ENCODE data around the gene IYD. TPM values are rescaled to one million over a fixed set of nuclear protein-coding genes. Genes with fewer than 3 reads are reported as not detected.

IYD gene
- total and polyA plus RNA-seq, 9 donors = not detected

DNA sequence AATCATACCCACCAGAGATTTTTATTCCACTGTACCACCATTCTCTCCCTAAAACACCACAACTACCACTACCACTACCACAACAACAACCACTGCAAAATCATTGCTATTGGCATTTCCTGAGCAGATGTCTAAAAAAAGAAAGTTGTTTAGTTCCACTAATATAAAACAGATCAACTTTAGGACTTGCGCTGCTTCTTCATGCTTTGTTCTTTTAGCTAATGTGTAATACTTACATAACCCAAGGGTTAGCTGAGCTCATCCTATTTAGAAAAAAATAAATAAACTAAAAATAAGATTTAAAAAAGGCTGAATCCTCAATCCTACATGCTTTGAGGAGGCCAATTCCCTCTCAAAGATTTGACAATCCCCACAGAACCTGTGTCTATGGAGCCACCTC, 11.4 kb downstream of the IYD start:
- DNase-seq = no peak
- Histone ChIP-seq H3K9me3 (no peaks in the 10 kb centered on the region), H3K4me3 (no peak overlapping the region), H3K36me3 (no peaks in the 10 kb centered on the region), H3K4me1 (ENCODE audit: insufficient read depth) (no peaks in the 10 kb centered on the region), H3K27ac (no peak overlapping the region), H3K27me3 (no peaks in the 10 kb centered on the region)
- TF ChIP-seq, protein P1, sequence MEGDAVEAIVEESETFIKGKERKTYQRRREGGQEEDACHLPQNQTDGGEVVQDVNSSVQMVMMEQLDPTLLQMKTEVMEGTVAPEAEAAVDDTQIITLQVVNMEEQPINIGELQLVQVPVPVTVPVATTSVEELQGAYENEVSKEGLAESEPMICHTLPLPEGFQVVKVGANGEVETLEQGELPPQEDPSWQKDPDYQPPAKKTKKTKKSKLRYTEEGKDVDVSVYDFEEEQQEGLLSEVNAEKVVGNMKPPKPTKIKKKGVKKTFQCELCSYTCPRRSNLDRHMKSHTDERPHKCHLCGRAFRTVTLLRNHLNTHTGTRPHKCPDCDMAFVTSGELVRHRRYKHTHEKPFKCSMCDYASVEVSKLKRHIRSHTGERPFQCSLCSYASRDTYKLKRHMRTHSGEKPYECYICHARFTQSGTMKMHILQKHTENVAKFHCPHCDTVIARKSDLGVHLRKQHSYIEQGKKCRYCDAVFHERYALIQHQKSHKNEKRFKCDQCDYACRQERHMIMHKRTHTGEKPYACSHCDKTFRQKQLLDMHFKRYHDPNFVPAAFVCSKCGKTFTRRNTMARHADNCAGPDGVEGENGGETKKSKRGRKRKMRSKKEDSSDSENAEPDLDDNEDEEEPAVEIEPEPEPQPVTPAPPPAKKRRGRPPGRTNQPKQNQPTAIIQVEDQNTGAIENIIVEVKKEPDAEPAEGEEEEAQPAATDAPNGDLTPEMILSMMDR (IDR thresholded peaks at IDR 0.05) = no peak
- TF ChIP-seq EP300 (IDR thresholded peaks at IDR 0.05) (no peak), POLR2A (IDR thresholded peaks at IDR 0.05) (no peak)
- WGBS, 3 donors = 73 to 90% (median 74%) methylated on average over 1 of the region's 1 CpG
- intact Hi-C loops (cut with DNase I) = no loop called here

DNA sequence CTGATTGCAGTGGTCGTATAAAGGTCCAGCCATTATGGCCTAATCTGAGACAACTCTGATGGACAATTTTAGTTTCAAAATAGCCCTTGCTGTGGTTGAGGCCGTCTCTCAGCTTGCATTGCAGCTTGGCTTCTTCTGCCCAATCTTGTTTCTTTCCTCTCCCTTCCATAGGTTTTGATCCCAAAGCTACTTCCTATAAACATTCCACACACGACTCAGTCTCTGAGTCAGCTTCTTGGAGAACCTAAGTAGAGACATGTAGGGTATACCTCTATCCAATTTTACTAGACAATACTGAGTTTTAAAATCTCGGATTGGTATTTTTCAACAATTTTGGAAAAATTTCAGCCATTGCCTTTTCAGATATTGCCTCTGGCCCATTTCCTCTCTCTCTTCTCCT, 13.4 kb downstream of the IYD start:
- Histone ChIP-seq H3K4me1 (ENCODE audit: insufficient read depth) (no peaks in the 10 kb centered on the region), H3K9me3 (no peaks in the 10 kb centered on the region), H3K27me3 (no peaks in the 10 kb centered on the region), H3K27ac (no peak overlapping the region), H3K4me3 (no peak overlapping the region), H3K36me3 (no peaks in the 10 kb centered on the region)
- intact Hi-C loops (cut with DNase I) = no loop called here
- WGBS, 3 donors = 86 to 92% (median 87%) methylated on average over 4 of the region's 4 CpGs
- TF ChIP-seq, protein P1 (IDR thresholded peaks at IDR 0.05) = no peak
- TF ChIP-seq POLR2A (IDR thresholded peaks at IDR 0.05) (no peak), EP300 (IDR thresholded peaks at IDR 0.05) (no peak)
- DNase-seq = no peak

DNA sequence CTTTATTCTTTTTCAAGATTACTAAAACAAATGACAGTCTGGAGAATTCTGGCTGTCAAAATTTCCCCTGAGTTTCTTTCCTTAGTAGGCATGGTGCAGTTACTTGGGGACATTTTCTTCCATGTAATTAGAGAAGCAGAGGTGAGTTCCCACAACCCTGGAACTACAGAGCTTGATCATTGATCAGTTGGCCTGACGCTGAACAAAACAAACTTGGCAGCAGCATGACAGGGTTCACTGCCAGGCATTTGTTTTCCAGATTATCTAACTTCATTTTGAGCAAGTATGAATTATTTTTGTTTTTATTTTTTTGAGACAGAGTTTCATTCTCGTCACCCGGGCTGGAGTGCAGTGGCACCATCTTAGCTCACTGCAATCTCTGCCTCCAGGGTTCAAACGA, 22.6 kb downstream of the IYD start:
- Histone ChIP-seq H3K4me1 (ENCODE audit: insufficient read depth) (no peaks in the 10 kb centered on the region), H3K9me3 (no peaks in the 10 kb centered on the region), H3K36me3 (no peaks in the 10 kb centered on the region), H3K27ac (no peak overlapping the region), H3K4me3 (no peak overlapping the region), H3K27me3 (no peaks in the 10 kb centered on the region)
- no peak for DNase-seq
- intact Hi-C loops (cut with DNase I) = loop anchor here in 1 of 4 donors (10.0 kb wide), 1 partner anchor 307 kb away; no protein-coding TSS in a partner anchor
- TF ChIP-seq, protein P1 (IDR thresholded peaks at IDR 0.05) = no peak
- TF ChIP-seq POLR2A (IDR thresholded peaks at IDR 0.05) = no peak
- TF ChIP-seq EP300 (IDR thresholded peaks at IDR 0.05) = no peak
- WGBS, 3 donors = 82 to 92% (median 84%) methylated on average over 4 of the region's 4 CpGs

DNA sequence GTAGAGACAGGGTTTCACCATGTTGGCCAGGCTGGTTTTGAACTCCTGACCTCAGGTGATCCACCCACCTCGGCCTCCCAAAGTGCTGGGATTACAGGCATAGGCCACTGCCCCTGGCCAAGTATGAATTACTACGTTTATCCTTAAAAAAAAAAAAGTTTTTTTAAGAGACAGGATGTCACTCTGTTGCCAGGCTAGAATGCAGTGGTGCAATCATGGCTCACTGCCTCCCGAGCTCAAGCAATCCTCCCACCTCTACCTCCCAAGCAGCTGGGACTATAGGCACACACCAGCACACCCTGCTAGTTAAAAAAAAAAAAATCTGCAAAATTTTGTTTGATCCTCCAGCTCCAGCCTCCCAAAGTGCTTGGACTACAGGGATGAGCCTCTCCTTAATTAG, 23.1 kb downstream of the IYD start:
- TF ChIP-seq POLR2A (IDR thresholded peaks at IDR 0.05) (no peak), EP300 (IDR thresholded peaks at IDR 0.05) (no peak)
- TF ChIP-seq, protein P1 (IDR thresholded peaks at IDR 0.05) = no peak
- WGBS, 3 donors = 44 to 53% (median 50%) methylated on average over 3 of the region's 3 CpGs
- Histone ChIP-seq H3K4me1 (ENCODE audit: insufficient read depth) (no peaks in the 10 kb centered on the region), H3K27me3 (no peaks in the 10 kb centered on the region), H3K9me3 (no peaks in the 10 kb centered on the region), H3K4me3 (no peak overlapping the region), H3K36me3 (no peaks in the 10 kb centered on the region), H3K27ac (no peak overlapping the region)
- DNase-seq = no peak
- intact Hi-C loops (cut with DNase I) = loop anchor here in 1 of 4 donors (10.0 kb wide), 1 partner anchor 307 kb away; no protein-coding TSS in a partner anchor

Measured in ovary (tissue), 9 donors.